Kidney (tissue), 14 donors: ENCODE results near the gene F13B. TPM values are rescaled to one million over a fixed set of nuclear protein-coding genes. Genes with fewer than 3 reads are reported as not detected.

ENCODE experiments used
- DNase-seq, 5 donors: peaks; one replicate each; pipeline ENCODE4 v3.0.0-alpha.2; 2013 to 2020
- FAIRE-seq: peaks from 2 replicates; lab custom pipeline; 2012; peaks lifted over from hg19 to GRCh38; lab: Jason Lieb, UNC
- H3K27ac ChIP-seq, 2 donors: one replicate each; pipeline ENCODE4 v1.7.0; 2013; ENCODE audit warnings: low read depth in 2 of 2, low read length in 2 of 2, inconsistent platforms in 1 of 2
- H3K27me3 ChIP-seq: one replicate; pipeline ENCODE4 v1.7.1; 2013; ENCODE audit warnings: low read length, inconsistent platforms; ENCODE audit not compliant: control insufficient read depth, insufficient read depth
- H3K36me3 ChIP-seq, 3 donors: one replicate each; pipeline versions ENCODE4 v1.7.0 to v1.7.1; 2013; ENCODE audit warnings: low read length in 3 of 3, control low read depth in 1 of 3, inconsistent platforms in 1 of 3; ENCODE audit not compliant: insufficient read depth in 3 of 3, control insufficient read depth in 2 of 3
- H3K4me1 ChIP-seq, 3 donors: one replicate each; pipeline versions ENCODE4 v1.7.0 to v1.7.1; 2013; ENCODE audit warnings: low read length in 3 of 3, inconsistent platforms in 1 of 3, low read depth in 1 of 3; ENCODE audit not compliant: control insufficient read depth in 2 of 3, insufficient read depth in 2 of 3
- H3K4me3 ChIP-seq, 3 donors: one replicate each; pipeline versions ENCODE4 v1.7.0 to v1.8.1; 2013; ENCODE audit warnings: low read length in 3 of 3, control low read depth in 1 of 3, inconsistent platforms in 1 of 3
- H3K9ac ChIP-seq, 3 donors: one replicate each; pipeline versions ENCODE4 v1.7.0 to v1.7.1; 2013; ENCODE audit warnings: low read length in 3 of 3, control low read depth in 1 of 3, inconsistent platforms in 1 of 3
- H3K9me3 ChIP-seq, 3 donors: one replicate each; pipeline versions ENCODE4 v1.7.0 to v1.7.1; 2013; ENCODE audit warnings: low read length in 3 of 3, control low read depth in 1 of 3, inconsistent platforms in 1 of 3; ENCODE audit not compliant: control insufficient read depth in 2 of 3, insufficient read depth in 1 of 3
- CTCF ChIP-seq: IDR thresholded peaks from 3 replicates; pipeline ENCODE4 v1.5.1; 2012; ENCODE audit warnings: mild to moderate bottlenecking, moderate library complexity, borderline replicate concordance; ENCODE audit not compliant: insufficient read depth; ENCODE audit errors: extremely low read depth
- intact Hi-C: fragments of 100-400 bp; cut with DNase I; formaldehyde crosslinking; loops from one replicate; pipeline ENCODE4 v1.11.1; 2022
- polyA plus RNA-seq: library from polyadenylated mRNA; stranded (reverse); fragments of 350-450 nt; fragmentation: Illumina TruSeq; extraction: RNeasy Lipid Tissue Mini Kit (QIAGEN cat#74804); gene quantifications from one replicate; pipeline ENCODE4 v1.2.3, GENCODE V29; 2014; ENCODE audit warnings: low read depth, low replicate concordance; ENCODE audit not compliant: insufficient read depth
- total RNA-seq: library from RNA; stranded (reverse); fragmentation: NEBNext Ultra II Directional; extraction: Animal tissue kit (Norgen Biotek cat#: 25700); gene quantifications from one replicate; pipeline ENCODE4 v1.2.1, GENCODE V29; 2021
- donor health status: control.
- donor health status: control.
- donor health status: control.
- donor health status: control.
- donor health status: control.
- donor health status: DM: yes; HTN: yes; CAD: no.
- donor health status: Normal renal cell carcinoma (clear cell type).

Gene F13B
- total and polyA plus RNA-seq, 2 donors from 2014 or later, result not detected

GRCh38 chr1:197096137-197096536 lies 29.1 kb upstream of the F13B start:
- intact Hi-C loops, result no loop called here
- no peak for DNase-seq
- H3K36me3 ChIP-seq, result no peaks in the 10 kb centered on the region
- H3K9ac ChIP-seq, result no peak overlapping the region
- H3K9me3 ChIP-seq, result no peaks in the 10 kb centered on the region
- no peak for TF ChIP-seq CTCF
- no peak overlapping the region for H3K27ac ChIP-seq
- H3K4me3 ChIP-seq, result no peak overlapping the region
- no peaks in the 10 kb centered on the region for H3K27me3 ChIP-seq
- no peak for FAIRE-seq
- H3K4me1 ChIP-seq, result no peaks in the 10 kb centered on the region

GRCh38 chr1:197093226-197093885 lies 26.3 kb upstream of the F13B start:
- H3K9ac ChIP-seq, result no peak overlapping the region
- no peaks in the 10 kb centered on the region for H3K9me3 ChIP-seq
- no peak overlapping the region for H3K4me3 ChIP-seq
- intact Hi-C loops, result no loop called here
- no peak overlapping the region for H3K27ac ChIP-seq
- no peak for TF ChIP-seq CTCF
- H3K36me3 ChIP-seq, result no peaks in the 10 kb centered on the region
- no peaks in the 10 kb centered on the region for H3K4me1 ChIP-seq
- no peak for FAIRE-seq
- no peak for DNase-seq
- no peaks in the 10 kb centered on the region for H3K27me3 ChIP-seq

- no peak for TF ChIP-seq CTCF
- DNase-seq (no peak), FAIRE-seq (no peak)
- intact Hi-C loops, result no loop called here
- H3K36me3 ChIP-seq, result no peaks in the 10 kb centered on the region
- H3K9me3 ChIP-seq, result no peaks in the 10 kb centered on the region
- no peaks in the 10 kb centered on the region for H3K27me3 ChIP-seq
- H3K9ac ChIP-seq, result no peak overlapping the region
- no peak overlapping the region for H3K27ac ChIP-seq
- H3K4me3 ChIP-seq, result no peak overlapping the region
- H3K4me1 ChIP-seq, result no peaks in the 10 kb centered on the region
Observed at GRCh38 chr1:197092491-197093023, 25.5 kb upstream of the F13B start.
